ENCODE results near the gene ZNF646. TPM values are rescaled to one million over a fixed set of nuclear protein-coding genes. Genes with fewer than 3 reads are reported as not detected.
A peak's percentile ranks its signal among the peaks of the same experiment; 100 is the strongest.

The ZNF646 gene
- total and polyA plus RNA-seq, 2 of the 13 experiments (the other 11 are each of a cell fraction or from before 2014, with no cell fraction given) = 3.4 to 10.9 TPM

- H3K4me2 ChIP-seq (ENCODE audit: low read depth, low read length) = no peak overlapping the region
- 98% methylated on average over 12 of the region's 13 CpGs for WGBS (ENCODE audit: low lambda C conversion rate)
- ChIA-PET CTCF (ENCODE audit: low intra/inter-chr PET ratio, low total read pairs) (no interaction called here), POLR2A (no interaction called here)
- BruUV-seq (replicated peaks) = no TSS peak
- DNase-seq (ENCODE audit: low spot score) = no peak
- no peak overlapping the region for H3K9ac ChIP-seq (ENCODE audit: insufficient read depth, low read depth, low read length)
- H3K27ac ChIP-seq (ENCODE audit: extremely low read length, insufficient read depth, low read length) = no peak overlapping the region
- no peak overlapping the region for H3K4me3 ChIP-seq (replicated peaks in 1 of 3; ENCODE audit: insufficient read depth in 1 of 3, low read depth in 2 of 3, low read length in 3 of 3)
- no peak for ATAC-seq
- H3K36me3 ChIP-seq (replicated peaks in 1 of 2; ENCODE audit: control insufficient read depth in 1 of 2, insufficient read depth in 2 of 2, low read length in 2 of 2) = peaks cover 27 to 50% of the 10 kb centered on the region in 2 experiments
- peaks cover 12% of the 10 kb centered on the region for H3K4me1 ChIP-seq (ENCODE audit: insufficient read depth, low read length)
- intact Hi-C loops (cut with micrococcal nuclease; ENCODE audit: unreplicated experiment) (no loop called here), in situ Hi-C loops (cut with HindIII; ENCODE audit: extremely low pct_ligation_motif_present, low pct_unique_long_range_greater_than_20kb) (no loop called here)
- no peak overlapping the region for H2AFZ ChIP-seq (ENCODE audit: low read length)
- H3K9me3 ChIP-seq (ENCODE audit: low read length) = no peaks in the 10 kb centered on the region
- peaks cover 31% of the 10 kb centered on the region for H3K79me2 ChIP-seq (ENCODE audit: insufficient read depth, low read length)
- no peak for TF ChIP-seq ZBTB49 (CRISPR knock-in tag; IDR thresholded peaks at IDR 0.05; ENCODE audit: borderline replicate concordance)
- peak; percentile 55 for TF ChIP-seq AGO2 (optimal IDR thresholded peaks at IDR 0.05; ENCODE audit: low read depth, low read length)
- 0 out of 2 replicates have a peak, but pooled peaks have one; percentile 4 for TF ChIP-seq SSRP1 (CRISPR knock-in tag; IDR thresholded peaks at IDR 0.05)
- H4K20me1 ChIP-seq (ENCODE audit: insufficient read depth, low read length) = no peaks in the 10 kb centered on the region
- H3K27me3 ChIP-seq (ENCODE audit: control insufficient read depth in 1 of 2, insufficient read depth in 2 of 2, low read length in 2 of 2) = no peaks in the 10 kb centered on the region; a peak in 1 of 5 replicates
- FAIRE-seq = no peak
Measured at GRCh38 chr16:31077024-31077423, 2.8 kb downstream of the ZNF646 start.

- no TSS peak for BruUV-seq (replicated peaks)
- TF ChIP-seq FOXO1 (CRISPR knock-in tag; IDR thresholded peaks at IDR 0.05) (no peak), AGO2 (optimal IDR thresholded peaks at IDR 0.05; ENCODE audit: low read depth, low read length) (peak; percentile 31), YEATS4 (CRISPR knock-in tag; IDR thresholded peaks at IDR 0.05; ENCODE audit: borderline replicate concordance) (no peak), NFIB (CRISPR knock-in tag; IDR thresholded peaks at IDR 0.05; ENCODE audit: borderline replicate concordance) (no peak), DR1 (CRISPR knock-in tag; IDR thresholded peaks at IDR 0.05) (no peak), ZNF589 (CRISPR knock-in tag; conservative IDR thresholded peaks at IDR 0.05) (no peak), ONECUT2 (CRISPR knock-in tag; IDR thresholded peaks at IDR 0.05) (no peak), NCOR1 (IDR thresholded peaks at IDR 0.05; ENCODE audit: borderline replicate concordance, low read length) (no peak), MATR3 (CRISPR knock-in tag; IDR thresholded peaks at IDR 0.05) (no peak), ZNF276 (CRISPR knock-in tag; IDR thresholded peaks at IDR 0.05; ENCODE audit: low read depth) (no peak), NFE2L2 (IDR thresholded peaks at IDR 0.05; ENCODE audit: low read length) (no peak), ZIK1 (CRISPR knock-in tag; IDR thresholded peaks at IDR 0.05; ENCODE audit: borderline replicate concordance, low read depth) (no peak)
Measured at GRCh38 chr16:31077592-31078396, 3.6 kb downstream of the ZNF646 start.

More at GRCh38 chr16:31077592-31078396, 3.6 kb downstream of the ZNF646 start:
- H3K27me3 ChIP-seq (ENCODE audit: control insufficient read depth in 1 of 2, insufficient read depth in 2 of 2, low read length in 2 of 2) = no peaks in the 10 kb centered on the region; a peak in 1 of 5 replicates
- CTCF ChIA-PET (ENCODE audit: low intra/inter-chr PET ratio, low total read pairs) = no interaction called here
- no peaks in the 10 kb centered on the region for H3K9me3 ChIP-seq (ENCODE audit: low read length)
- no peak overlapping the region for H2AFZ ChIP-seq (ENCODE audit: low read length)
- DNase-seq (ENCODE audit: low spot score) (no peak), ATAC-seq (no peak), FAIRE-seq (no peak)
- H3K9ac ChIP-seq (ENCODE audit: insufficient read depth, low read depth, low read length) = no peak overlapping the region
- 97% methylated on average over 18 of the region's 30 CpGs for WGBS (ENCODE audit: low lambda C conversion rate)
- no peaks in the 10 kb centered on the region for H4K20me1 ChIP-seq (ENCODE audit: insufficient read depth, low read length)
- H3K79me2 ChIP-seq (ENCODE audit: insufficient read depth, low read length) = peaks cover 23% of the 10 kb centered on the region
- in situ Hi-C loops (cut with HindIII; ENCODE audit: extremely low pct_ligation_motif_present, low pct_unique_long_range_greater_than_20kb) = no loop called here
- H3K36me3 ChIP-seq (replicated peaks in 1 of 2; ENCODE audit: control insufficient read depth in 1 of 2, insufficient read depth in 2 of 2, low read length in 2 of 2) = peaks cover 27 to 53% of the 10 kb centered on the region in 2 experiments
- POLR2A ChIA-PET = interaction anchor here (2.2 kb wide), 1 partner anchor 15 kb away, joined by 6 read pairs; no protein-coding TSS in a partner anchor
- intact Hi-C loops (cut with micrococcal nuclease; ENCODE audit: unreplicated experiment) = no loop called here
- peaks cover 10% of the 10 kb centered on the region for H3K4me1 ChIP-seq (ENCODE audit: insufficient read depth, low read length)
- H3K4me3 ChIP-seq (replicated peaks in 1 of 3; ENCODE audit: insufficient read depth in 1 of 3, low read depth in 2 of 3, low read length in 3 of 3) = no peak overlapping the region
- H3K27ac ChIP-seq (ENCODE audit: extremely low read length, insufficient read depth, low read length) = no peak overlapping the region
- H3K4me2 ChIP-seq (ENCODE audit: low read depth, low read length) = no peak overlapping the region
